NB4 (cell line): ENCODE data around the gene DFFB.

Source experiments
- POLR2A ChIP-seq: IDR thresholded peaks from 2 replicates; pipeline ENCODE4 v1.6.1; 2011; ENCODE audit warnings: mild to moderate bottlenecking; ENCODE audit not compliant: insufficient read length; ENCODE audit errors: extremely low read depth
- TF ChIP-seq, protein P1 (sequence below): IDR thresholded peaks from one replicate; pipeline ENCODE4 v1.5.1; 2012; ENCODE audit warnings: low read depth, low read length

DNA sequence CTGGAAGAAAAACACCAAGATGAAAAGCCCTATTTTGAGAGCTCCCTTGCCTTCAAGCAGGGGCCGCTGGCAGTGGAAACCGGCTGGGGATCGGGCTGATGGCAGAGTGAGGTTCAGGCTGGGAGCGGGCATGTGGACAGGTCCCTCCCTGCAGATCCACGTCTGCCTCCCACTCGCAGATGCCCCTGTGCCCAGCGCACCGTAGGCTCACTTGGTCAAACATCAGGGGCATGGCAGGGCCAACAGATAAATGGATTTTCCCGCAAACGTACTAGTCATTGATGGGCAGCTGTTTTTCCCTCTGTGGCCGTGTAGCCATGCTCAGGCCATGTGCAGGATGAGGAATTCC lies 49.4 kb downstream of the DFFB start:
- TF ChIP-seq, protein P1, sequence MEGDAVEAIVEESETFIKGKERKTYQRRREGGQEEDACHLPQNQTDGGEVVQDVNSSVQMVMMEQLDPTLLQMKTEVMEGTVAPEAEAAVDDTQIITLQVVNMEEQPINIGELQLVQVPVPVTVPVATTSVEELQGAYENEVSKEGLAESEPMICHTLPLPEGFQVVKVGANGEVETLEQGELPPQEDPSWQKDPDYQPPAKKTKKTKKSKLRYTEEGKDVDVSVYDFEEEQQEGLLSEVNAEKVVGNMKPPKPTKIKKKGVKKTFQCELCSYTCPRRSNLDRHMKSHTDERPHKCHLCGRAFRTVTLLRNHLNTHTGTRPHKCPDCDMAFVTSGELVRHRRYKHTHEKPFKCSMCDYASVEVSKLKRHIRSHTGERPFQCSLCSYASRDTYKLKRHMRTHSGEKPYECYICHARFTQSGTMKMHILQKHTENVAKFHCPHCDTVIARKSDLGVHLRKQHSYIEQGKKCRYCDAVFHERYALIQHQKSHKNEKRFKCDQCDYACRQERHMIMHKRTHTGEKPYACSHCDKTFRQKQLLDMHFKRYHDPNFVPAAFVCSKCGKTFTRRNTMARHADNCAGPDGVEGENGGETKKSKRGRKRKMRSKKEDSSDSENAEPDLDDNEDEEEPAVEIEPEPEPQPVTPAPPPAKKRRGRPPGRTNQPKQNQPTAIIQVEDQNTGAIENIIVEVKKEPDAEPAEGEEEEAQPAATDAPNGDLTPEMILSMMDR = no peak
- no peak for TF ChIP-seq POLR2A
